Dedifferentiated amniotic fluid mesenchymal stem cell (primary cell): ENCODE results near the gene PSMG4.

Experiments used
- DNase-seq: peaks from one replicate; pipeline ENCODE4 v3.0.0-alpha.2; 2016; ENCODE audit errors: extremely low spot score

The PSMG4 gene

DNA sequence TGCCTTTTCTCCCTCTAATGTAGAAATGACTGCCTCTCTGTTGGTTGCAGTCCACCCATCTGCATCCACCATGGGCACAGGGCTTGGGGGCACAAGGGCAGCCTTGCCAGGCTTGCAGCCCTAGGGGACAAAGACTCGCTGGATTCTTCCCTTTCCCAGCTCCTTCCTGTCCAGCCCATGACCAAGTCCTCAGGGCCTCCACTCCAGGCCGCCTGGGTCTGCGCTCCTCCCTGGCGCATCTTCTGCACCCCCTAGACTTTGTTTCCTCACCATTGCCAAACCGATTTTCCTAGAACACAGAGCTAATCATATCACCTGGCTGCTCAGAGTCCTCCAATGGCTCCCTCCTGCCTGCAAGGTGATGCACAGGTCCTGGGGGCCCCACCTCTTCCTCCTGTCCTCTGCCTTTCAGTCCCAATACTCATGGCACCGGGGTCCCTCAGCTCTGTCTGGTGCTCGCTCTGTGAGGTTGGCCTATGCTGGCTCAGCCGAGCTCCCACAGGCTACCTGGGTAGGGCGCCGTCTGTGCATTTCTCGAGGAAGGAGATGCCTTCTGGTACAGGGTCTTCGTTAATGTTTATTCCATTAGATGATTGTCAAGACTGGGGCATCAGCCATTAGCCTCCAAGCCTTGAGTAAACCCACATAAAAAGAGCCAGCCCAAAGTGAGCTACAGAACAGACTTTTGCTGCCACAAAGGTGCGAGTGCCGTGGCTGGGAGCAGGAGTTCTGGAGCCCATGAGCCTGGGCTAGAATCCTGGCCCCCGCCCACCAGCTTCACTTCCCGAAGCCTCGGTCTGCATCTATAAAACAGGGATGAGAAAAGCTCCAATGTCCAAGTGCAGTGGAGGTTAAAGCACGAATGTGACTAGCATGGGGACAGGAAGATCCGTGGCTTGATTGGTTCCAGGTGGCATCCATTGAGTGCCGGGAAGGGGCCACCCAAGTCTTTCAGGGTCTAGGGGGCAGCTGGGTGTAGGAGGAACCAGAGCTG is 17.7 kb downstream of the PSMG4 start:
- DNase-seq = no peak

DNA sequence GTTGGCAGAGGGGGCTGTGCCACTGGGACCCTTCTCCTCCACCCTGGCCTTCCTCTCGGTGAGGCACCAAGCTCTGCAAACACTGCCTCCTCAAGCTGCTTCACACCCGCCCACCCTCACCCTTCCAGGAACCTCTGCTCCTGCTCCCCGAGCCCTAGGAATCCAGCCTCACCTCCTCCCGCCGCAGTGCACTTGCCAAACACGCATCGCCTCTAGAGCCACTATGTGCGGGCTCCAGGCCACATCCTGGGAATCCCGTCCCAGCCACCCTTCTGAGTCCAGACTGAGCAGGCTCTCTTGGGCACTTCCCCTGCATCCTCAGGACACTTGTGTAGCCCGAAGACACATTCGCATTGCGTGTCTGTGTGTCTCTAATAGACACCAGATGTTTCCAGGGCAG is 18.5 kb downstream of the PSMG4 start:
- no peak for DNase-seq

DNA sequence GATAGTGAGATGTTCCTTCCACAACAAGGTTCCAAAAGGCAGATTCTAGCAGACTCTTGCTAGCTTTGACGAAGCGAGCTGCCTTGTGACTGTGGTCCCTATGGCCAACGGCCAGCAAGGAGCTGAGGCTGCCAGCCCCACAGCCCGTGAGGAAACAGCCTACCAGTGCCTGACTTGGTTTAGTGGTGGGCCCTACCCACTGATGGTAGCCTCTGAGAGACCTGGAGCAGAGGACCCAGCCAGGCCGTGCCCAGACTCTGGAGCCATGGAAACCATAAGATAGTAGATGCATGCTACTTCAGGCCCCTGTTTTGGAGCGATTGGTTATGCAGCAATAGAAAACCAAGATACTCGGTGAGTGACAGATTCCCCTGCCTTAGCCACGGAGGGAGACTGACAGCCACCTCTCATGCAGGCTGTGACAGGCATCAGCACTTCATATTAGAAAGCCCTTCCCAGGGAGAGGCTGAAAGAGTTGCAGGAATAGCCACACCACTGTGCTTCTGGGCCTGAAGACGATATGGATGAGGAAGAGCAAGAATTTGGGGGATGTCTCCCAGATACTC is 19.2 kb downstream of the PSMG4 start:
- no peak for DNase-seq

DNA sequence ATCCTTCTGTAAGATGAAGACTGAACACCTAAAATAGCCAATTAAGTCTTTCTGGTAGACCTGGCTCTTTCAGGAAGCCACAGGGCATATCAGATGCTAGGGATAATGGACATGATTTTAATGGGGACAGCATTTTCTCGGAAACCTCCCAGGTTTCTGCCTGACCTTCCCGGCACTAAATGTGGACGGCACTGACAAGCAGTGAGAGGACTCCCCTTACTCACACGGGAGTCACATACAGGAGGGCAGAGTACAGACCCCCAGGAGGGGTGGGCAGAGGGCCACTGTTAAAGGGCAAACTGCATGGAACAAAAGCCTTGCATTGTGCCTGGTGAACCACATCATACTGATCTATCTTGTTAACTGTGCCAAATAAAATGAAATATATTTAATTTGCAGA is 19.9 kb downstream of the PSMG4 start:
- no peak for DNase-seq

DNA sequence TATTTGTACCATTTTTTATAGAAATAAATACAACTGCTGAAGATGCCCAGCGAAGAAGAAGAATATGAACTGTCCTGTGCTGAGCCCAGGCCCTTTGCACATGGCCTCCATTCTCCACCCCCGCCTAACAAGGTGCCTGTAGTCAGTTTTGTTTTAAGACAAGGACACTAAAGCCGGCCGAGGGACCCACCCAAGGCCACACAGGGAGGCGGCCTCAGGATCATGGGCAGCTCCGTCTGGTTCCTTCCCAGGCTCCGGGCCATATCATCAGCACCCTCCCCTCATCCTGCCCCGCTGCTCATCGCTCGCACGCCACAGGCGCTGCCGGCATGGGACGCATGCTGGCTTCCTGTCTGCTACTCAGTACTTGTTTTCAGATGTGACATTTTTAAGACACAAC is 21.3 kb downstream of the PSMG4 start:
- DNase-seq = no peak

DNA sequence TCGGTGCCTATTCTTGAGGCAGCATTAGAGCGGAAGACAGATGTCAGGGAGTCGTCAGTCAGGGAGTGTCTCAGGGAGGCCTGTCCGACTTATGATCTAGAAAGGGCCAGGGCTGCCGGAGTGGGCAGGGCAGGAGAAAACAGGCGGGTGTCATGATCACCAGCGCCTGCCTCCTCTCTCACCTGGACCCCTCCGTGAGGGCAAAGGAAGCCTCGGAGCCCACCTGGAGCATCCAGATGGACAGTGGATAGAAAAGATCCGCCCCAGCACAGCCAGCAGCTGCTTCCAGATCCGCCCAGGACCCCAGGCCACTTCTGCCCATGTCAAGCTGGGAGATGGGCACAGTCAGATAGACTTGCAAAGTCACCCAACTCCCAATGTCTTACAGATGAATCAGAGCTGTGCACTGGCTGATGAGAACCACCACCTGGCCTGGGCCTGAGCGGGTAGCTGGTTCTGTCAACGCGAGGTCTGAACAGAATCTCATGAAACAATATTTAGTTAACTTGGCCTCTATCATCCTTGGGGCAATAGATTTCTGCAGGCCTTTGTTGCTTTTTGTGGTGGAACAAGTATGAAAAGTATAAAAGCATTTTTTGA is 22.2 kb downstream of the PSMG4 start:
- no peak for DNase-seq

DNA sequence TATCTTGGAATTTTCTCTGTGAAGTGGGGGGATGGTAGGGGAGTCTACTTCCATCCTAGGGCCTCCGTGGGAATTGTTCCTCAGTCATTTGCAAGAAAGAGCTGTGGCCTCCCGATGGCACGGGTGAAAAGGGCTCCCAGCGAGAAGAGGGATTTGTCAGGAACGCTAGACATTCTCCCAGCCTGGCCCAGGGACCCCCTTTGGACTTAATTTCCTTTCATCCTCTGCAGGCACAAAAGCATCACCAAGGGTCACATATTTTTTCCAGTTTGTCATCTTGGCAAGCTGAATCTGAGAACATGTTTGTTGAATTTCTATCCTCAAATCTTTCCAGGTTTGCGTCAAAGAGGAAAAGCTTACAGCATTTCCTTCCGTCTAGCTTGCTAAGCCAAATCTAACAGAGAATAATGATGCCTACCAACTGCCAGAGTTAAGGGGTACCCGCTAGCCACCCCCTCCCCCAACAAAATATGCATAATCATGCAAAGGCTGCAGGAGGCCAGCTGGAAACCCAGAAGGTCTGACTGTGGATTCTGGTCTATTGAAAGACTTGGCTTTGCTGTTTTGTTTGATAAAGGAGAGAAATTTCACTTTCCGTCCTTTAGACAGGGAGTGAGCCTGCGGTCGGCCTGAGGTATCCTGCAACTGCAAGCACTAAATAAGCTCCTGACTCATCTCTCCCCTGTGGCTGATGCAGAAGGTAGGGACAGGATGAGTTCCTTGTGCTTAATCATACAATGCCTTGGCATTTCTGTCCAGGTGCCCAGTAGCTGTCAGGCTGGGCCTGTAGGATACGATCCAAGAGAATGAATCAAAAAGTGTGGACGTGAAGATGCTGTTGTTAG is 23.1 kb downstream of the PSMG4 start:
- peak; percentile 56 for DNase-seq

DNA sequence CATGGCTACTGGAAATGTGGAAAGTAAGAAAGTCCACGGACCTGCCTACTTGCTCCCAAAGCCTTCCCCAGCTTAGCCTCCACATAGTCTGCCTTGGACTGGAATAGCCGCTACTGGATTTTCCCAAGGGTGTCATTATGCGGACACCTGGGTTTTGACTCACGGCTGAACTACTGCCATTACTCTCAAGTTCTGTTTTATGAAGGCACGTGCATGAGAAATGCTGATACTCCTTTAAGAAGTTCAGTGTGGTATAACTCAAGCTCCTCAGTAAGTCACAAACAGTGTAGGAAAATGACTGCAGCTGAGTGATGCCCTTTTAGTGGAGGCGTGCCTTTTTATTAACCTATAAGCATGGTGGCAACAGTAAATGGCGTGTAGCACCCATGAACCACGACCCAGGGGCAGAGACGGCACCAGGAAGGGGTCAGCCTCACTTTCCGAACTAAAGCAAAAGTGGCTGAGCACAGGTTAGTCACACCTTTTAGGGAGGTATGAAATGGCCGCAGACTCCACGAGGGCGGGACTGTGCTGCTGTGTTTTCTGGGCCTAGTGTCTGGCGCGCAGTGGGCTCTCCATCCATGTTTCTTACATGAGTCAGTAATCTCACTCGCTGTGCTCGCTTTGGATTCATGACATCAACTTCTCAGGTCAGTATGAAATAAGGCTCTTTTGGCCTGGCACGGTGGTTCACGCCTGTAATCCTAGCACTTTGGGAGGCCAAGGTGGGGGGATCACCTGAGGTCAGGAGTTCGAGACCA is 23.9 kb downstream of the PSMG4 start:
- DNase-seq = no peak

DNA sequence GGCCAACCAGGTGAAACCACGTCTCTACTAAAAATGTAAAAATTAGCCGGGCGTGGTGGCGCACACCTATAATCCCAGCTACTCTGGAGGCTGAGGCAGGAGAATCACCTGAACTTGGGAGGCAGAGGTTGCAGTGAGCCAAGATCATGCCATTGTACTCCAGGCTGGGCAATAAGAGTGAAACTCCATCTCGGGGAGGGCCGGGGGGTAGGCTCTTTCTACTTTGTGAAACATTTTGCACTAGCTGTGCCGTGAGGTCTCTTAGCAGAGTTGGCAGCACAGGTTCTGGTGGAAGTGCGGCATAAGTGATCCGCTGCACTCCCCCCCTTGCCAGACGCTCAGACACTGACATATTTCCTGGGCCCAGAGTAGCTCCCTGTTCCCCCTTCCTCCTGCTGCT is 24.5 kb downstream of the PSMG4 start:
- no peak for DNase-seq

DNA sequence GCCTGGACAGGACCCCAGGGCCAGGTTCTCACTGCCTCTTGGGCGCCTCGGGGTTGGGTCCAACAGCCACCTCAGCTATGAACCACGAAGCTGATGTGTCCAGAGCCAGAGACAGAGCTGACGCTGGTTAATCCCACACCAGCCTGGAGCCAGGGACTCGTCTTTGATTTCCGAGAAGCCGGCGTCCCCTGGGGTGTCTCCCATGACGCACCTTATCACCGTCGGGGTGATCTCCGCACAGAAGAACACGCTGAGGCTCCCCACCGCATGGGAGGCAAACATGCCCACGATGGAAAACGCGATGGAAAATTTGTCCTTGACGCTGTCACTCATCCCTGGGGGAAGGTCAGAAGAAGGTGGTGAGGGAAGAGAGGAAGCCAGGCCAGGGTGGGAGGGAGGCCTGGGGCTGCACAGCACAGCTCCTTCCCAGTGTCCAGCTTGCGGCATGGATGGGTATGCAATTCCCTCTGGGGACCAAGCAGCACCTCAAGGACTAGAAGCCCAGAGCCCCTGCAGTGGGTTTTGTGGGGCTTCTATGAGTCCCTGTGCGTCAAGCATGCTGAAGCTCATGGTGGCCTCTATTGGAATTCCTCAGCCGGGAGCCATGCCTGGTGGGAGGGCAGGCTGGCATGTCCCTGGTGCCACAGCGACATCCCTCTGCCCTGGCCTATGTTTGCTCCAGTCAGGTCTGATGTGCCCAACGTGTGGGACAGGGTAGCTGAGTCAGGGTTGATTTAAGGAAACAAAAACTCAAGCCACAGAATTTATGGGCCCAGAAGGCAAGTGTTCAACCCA is 25.1 kb downstream of the PSMG4 start:
- no peak for DNase-seq

DNA sequence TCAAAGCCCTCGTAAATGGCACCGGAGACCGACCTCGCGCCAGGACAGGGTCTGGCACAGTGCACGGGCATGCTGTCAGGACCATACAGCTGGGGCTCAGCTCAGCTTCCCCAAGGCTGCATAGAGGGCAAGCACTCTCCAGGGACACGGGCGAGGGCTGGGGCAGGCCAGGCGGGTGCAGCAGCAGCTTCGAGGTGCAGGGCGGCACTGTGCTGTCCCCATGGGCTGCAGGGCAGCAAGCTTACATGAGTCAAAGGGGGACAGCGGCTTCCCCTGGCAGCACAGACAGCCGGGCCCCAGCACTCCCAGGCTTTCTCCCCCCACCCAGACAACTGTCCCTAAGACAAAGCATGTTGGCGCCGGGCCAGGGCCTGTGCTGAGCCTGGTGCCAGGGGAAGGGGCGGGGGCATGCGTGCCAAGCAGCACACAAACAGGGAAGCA is 25.7 kb downstream of the PSMG4 start:
- no peak for DNase-seq

DNA sequence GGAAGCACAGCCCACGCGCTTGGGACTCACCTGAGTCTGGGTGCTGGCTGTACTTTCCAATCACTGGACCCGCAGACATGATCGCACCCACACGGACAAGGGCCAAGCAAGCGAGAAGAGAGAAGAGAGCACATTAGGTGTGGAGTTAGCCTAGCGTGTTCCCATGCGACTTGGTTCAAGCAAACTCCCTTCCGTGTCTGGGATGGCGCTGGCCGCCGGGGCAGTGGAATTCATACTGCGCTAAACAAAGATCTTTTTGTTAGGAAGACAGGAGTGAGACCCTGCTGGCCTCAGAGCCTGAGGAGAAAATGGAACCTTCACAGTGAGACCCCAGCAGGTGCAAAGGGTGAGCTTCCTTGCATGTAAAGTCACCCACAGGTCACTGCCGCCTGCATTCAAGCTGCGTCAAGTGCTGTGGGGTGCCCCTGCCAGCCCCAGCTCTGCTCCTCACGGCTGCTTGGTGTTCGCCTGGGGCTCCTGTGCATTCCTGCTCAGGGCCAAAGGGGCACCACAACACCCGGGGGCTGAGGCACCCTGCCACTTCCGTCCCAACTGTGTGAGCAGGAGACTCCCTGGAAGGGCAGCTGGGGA is 26.4 kb downstream of the PSMG4 start:
- no peak for DNase-seq

DNA sequence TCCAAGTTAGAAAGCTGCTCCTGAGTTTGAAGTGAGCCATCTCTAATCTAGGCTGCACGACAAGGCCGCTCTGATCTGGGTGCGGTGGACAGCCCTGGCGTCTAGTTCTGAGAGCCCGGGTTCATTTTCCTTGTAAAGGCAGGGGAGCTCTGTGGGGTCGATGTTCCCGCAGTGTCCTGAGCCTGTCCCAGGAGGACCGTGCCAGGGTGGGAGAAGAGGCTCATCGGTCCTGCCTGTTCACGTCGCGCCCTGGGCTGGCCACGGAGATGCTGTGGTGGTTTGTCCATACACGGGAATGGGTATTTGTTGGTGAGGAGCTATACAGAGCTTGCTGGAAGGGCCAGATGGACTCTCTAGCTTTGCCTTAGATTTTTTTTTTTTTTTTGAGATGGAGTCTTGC is 27.0 kb downstream of the PSMG4 start:
- no peak for DNase-seq

DNA sequence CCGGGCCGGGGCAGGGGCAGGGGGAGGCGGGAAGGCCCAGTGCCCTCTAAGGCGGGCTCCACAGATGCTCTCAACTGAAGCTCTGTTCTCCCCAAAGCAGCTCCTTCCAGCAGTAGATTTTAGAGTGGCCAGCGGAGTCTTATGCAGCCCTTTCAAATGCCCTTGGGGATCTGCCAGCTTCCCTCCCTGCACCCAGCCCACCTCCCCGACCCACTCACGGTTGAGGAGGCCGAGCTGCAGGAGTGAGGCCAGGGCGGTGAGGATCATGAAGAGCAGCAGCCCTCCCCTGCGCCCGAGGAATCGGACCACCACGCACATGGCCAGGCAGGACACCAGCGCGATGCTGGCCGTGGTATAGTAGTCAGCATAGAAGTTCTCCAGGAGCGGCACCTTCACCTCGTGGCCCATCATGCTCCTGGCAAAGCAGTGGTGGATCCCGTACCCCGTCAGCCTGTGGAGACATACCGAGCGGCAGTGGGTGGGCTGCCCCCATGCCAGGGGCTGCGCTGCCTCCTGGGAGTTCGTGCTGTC is 28.0 kb downstream of the PSMG4 start:
- DNase-seq = no peak

DNA sequence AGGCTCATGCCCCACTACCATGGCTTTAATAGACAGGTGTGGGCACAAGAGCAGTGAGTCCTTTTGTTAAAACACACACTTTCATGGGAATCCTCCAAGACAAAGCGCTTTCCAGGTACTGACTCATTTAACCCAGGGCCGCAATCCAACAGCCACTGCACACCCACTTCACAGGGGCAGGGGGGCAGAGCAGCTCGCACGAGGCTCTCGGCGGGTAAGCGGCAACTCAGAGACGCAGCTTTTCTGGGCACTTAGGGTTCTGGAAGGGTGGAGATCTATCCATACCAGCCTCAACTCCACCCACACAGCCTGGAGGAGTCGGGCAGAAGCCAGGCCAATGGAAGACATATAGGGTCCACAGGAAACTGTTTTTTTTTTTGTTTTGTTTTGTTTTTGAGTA is 28.6 kb downstream of the PSMG4 start:
- no peak for DNase-seq

DNA sequence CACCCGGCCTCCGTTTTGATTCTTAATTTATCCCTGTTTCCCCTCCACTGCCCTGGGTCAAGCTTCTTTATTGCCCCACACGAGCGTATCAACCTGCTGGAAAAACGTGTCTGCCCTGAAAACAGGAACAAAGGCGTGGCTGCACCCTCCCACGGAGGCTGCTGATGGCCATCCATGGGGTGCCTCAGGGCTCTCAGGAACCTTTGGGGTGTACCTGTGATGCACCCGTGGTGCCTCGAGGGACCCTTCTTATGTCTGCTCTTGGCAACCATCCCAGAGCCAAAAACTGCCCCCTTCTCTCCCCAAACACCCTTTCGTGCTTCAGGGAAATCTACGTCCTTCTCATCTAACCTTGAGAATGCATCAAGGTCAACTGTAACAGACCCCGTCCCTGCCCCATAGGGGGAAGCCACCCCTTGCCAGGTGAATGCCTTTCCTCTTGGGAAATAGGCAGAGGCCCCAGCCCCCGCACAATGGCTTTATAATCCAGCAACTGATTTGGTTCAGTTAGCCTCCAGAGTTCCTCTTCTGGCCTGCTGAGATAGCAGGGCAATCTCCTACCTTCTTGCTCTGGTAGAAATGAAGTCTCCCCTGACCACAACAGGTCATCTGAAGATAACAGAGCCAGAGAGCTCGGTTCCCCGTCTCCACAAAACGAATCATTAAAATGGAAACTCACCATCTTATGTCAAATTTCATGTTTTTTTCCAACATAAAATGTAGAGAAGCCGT is 29.4 kb downstream of the PSMG4 start:
- no peak for DNase-seq

DNA sequence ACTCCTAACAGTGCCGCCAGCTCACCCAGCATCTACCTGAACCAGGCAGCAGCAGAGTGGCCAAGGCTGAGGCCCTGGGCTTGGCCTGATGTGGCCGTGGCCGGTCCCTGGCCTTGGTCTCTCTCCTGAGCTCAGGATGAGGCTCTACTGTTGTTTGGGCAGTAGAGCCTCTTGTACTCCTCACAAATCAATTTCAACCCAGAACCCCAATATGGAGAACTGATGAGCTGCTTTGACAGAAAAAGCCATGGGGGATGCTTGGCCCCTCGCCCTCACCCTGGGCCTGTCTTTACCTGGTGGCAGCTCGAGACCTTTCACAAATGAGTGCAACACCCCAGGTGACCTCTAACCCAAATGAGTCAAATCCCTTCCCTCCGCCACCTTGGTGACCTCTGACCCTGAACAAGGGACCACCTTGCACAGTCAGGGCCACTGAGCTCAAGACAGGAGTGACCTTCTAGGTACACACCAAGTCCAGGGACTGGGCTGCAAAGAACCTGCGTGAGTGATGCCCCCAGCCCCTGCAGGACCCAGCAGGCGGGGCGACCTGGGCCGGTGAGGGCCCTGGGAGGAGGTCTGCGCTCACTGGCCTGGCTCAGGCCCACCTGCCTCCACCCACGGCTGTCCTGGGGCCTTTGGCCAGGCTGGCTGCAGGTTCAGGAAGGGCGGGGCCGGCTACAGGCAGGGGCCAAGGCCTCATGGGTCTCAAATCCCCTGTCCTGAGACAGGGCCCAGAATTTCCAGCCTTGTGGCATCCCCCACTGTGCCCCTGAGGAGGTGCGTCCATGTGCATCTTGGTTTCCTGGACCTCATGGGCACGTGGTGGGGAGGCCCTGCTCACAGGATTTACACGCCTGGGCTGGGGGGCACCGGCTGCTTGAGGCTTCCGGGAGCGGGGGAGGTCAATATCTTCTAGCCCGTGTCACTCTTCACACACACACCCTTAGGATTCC is 30.2 kb downstream of the PSMG4 start:
- no peak for DNase-seq

DNA sequence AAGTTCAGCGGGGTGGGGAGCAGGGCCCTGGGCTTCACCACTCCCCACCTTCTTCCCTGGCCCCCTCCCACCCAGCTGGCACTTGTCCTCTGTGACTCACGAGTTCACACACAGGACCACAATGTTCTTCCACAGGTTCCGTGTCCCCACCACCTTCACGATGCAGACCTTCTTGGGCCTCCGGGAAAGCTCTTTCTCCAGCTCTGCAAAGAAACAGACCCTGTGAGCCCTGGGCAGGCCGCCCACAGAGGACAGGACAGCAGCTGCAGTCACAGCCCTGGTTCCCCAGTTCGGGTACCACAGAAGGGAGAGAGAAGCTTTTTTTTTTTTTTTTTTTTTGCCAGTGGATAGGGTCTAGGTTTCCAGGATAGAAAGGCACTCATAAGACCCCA is 30.9 kb downstream of the PSMG4 start:
- no peak for DNase-seq
